Spleen (tissue), 11 donors: ENCODE results near the gene EXD3. TPM values are rescaled to one million over a fixed set of nuclear protein-coding genes. Genes with fewer than 3 reads are reported as not detected.
"Not testable (repeated sequence)": the region's sequence is repeated elsewhere in the genome, so short reads cannot be mapped to it uniquely, and the experiment has no call there.

ENCODE experiments used
- DNase-seq: peaks from one replicate; pipeline ENCODE4 v3.0.0-alpha.2; 2020
- H3K27ac ChIP-seq, 8 donors: fragments of 200-600 bp; sonication (generic) in 7 of 8; 1 replicate in 4 of 8; 2 replicates in 4 of 8; pipeline versions ENCODE4 v1.5.0 to v1.8.0; 2016 to 2021; ENCODE audit warnings: inconsistent platforms in 4 of 8, mild to moderate bottlenecking in 4 of 8, moderate library complexity in 1 of 8
- H3K27me3 ChIP-seq, 7 donors: fragments of 200-600 bp; sonication (generic) in 6 of 7; replicated peaks in 1 of 7; 1 replicate in 4 of 7; 2 replicates in 3 of 7; pipeline versions ENCODE4 v1.5.0 to v1.8.0; 2016 to 2021; ENCODE audit warnings: inconsistent platforms in 3 of 7, mild to moderate bottlenecking in 1 of 7
- H3K36me3 ChIP-seq, 6 donors: fragments of 200-600 bp; sonication (generic) in 5 of 6; 1 replicate in 4 of 6; 2 replicates in 2 of 6; pipeline versions ENCODE4 v1.5.0 to v1.8.0; 2016 to 2021; ENCODE audit warnings: inconsistent platforms in 2 of 6
- H3K4me1 ChIP-seq, 6 donors: fragments of 200-600 bp; sonication (generic) in 5 of 6; 1 replicate in 3 of 6; 2 replicates in 3 of 6; pipeline versions ENCODE4 v1.5.0 to v1.8.0; 2016 to 2021; ENCODE audit warnings: inconsistent platforms in 3 of 6
- H3K4me3 ChIP-seq, 8 donors: fragments of 200-600 bp; sonication (generic) in 7 of 8; 1 replicate in 4 of 8; 2 replicates in 4 of 8; pipeline versions ENCODE4 v1.5.0 to v1.8.0; 2016 to 2021; ENCODE audit warnings: inconsistent platforms in 4 of 8, mild to moderate bottlenecking in 4 of 8, moderate library complexity in 2 of 8
- H3K9me3 ChIP-seq, 8 donors: fragments of 200-600 bp; sonication (generic) in 7 of 8; 1 replicate in 4 of 8; 2 replicates in 4 of 8; pipeline versions ENCODE4 v1.5.0 to v1.8.0; 2016 to 2021; ENCODE audit warnings: inconsistent platforms in 4 of 8
- CTCF ChIP-seq, 11 experiments: fragments of 200-600 bp in 7 of 11; fragments of 450-650 bp in 4 of 11; sonication (generic) in 4 of 11; IDR thresholded peaks in 8 of 11; conservative IDR thresholded peaks in 3 of 11; 1 replicate in 7 of 11; 2 replicates in 4 of 11; pipeline versions ENCODE4 v1.4.0 to v1.8.0; 2016 to 2021; ENCODE audit warnings: antibody characterized with exemption in 11 of 11, inconsistent platforms in 4 of 11, mild to moderate bottlenecking in 1 of 11
- POLR2A ChIP-seq, 3 donors: fragments of 450-650 bp; IDR thresholded peaks; one replicate each; pipeline ENCODE4 v1.5.1; 2017; ENCODE audit warnings: antibody characterized with exemption in 3 of 3, mild to moderate bottlenecking in 1 of 3
- POLR2AphosphoS5 ChIP-seq, 3 donors: sonication (generic); formaldehyde crosslinking; IDR thresholded peaks; one replicate each; pipeline ENCODE4 v1.5.1; 2017; ENCODE audit warnings: antibody characterized with exemption in 3 of 3
- WGBS, 5 donors: extraction: QIAGEN DNeasy Blood & Tissue Kit in 3 of 5; methylation state at CpG; one replicate each; pipeline versions ENCODE4 v1.1.5 to v1.1.7; 2013 to 2018; 5-methylcytosine and 5-hydroxymethylcytosine counted together
- intact Hi-C: fragments of 100-400 bp; cut with DNase I; formaldehyde crosslinking; loops from one replicate; pipeline ENCODE4 v1.15.0; 2023; ENCODE audit warnings: low total_unique reads
- polyA plus RNA-seq, 3 donors: library from polyadenylated mRNA; stranded (reverse); fragments of 200-250 nt; gene quantifications; one replicate each; pipeline ENCODE4 v1.2.1, GENCODE V29; 2013
- total RNA-seq, 7 donors: library from RNA; depleted of rRNA in 3 of 7; stranded (reverse); fragments of >200 nt in 3 of 7; fragmentation: NEBNext Ultra II Directional in 4 of 7; extraction: Animal tissue kit (Norgen Biotek cat#: 25700) in 4 of 7; gene quantifications; one replicate each; pipeline versions ENCODE4 v1.1.0 to v1.2.1, GENCODE V29; 2016 to 2021
- donor health status: healthy with polysubstance abuse.
- donor health status: DM: no; HTN: no; CAD: no; lungs with moderate emphysema.
- donor health status: DM: no; HTN: no; CAD: no.
- donor health status: Bipolar disorder and iron deficiency.
- donor health status: healthy.
- donor health status: DM: no; HTN: no; CAD: no.
- donor health status: DM: yes; HTN: yes; CAD: no.

Gene EXD3
- total and polyA plus RNA-seq, 10 donors, result 14.5 to 62.3 (median 36.3) TPM

GRCh38 chr9:137381501-137382443, 41.2 kb downstream of the EXD3 start:
- Histone ChIP-seq H3K4me1 (peaks cover 0 to 25% (median 6%) of the 10 kb centered on the region in 6 donors), H3K36me3 (peaks cover 0 to 12% (median 0%) of the 10 kb centered on the region in 6 donors), H3K4me3 (no peak overlapping the region), H3K27ac (peak overlapping the region in 3 of 8 donors; percentile 22 to 48 (median 39)), H3K9me3 (no peaks in the 10 kb centered on the region), H3K27me3 (no peaks in the 10 kb centered on the region)
- intact Hi-C loops, result no loop called here
- 88 to 95% (median 91%) methylated on average over 46 to 53 of the region's 53 CpGs for WGBS, 5 donors
- TF ChIP-seq POLR2A (IDR thresholded peaks at IDR 0.05) (no peak), CTCF (IDR thresholded peaks at IDR 0.05 in 8 of 11, conservative IDR thresholded peaks at IDR 0.05 in 3 of 11) (no peak), POLR2AphosphoS5 (IDR thresholded peaks at IDR 0.05) (no peak)
- peak; percentile 59 for DNase-seq

DNA sequence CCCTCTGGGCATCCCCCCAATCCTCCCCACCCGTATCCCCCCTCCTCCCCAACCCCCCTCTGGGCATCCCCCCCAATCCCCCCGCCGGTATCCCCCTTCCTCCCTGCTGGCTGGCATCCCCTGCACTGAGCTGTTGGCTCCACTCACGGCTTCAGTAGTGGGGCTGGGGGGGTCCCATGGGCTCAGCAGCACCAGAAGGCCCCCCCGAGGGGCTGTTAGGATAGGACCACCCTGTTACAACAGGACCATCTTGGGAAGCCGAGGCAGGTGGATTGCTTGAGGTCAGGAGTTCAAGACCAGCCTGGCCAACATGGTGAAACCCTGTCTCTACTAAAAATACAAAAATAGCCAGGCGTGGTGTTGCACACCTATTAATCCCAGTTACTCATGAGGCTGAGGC, 42.4 kb downstream of the EXD3 start:
- DNase-seq, result peak; percentile 42
- no peak for TF ChIP-seq POLR2A (IDR thresholded peaks at IDR 0.05)
- no peak for TF ChIP-seq CTCF (IDR thresholded peaks at IDR 0.05 in 8 of 11, conservative IDR thresholded peaks at IDR 0.05 in 3 of 11)
- no peak for TF ChIP-seq POLR2AphosphoS5 (IDR thresholded peaks at IDR 0.05)

DNA sequence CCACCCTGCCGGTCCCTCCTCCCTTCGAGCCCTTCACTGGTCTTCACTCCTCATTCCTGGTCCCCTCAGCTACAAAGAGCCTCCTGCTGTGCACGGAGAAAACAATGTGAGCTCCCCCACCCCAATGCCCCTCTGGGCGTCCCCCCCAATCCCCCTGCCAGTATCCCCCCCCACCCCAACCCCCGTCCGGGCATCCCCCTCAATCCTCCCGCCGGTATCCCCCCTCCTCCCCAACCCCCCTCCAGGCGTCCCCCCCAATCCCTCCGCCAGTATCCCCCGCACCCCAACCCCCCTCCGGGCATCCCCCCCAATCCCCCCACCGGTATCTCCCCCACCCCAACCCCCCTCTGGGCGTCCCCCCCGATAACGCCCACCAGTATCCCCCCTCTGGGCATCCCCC, 42.8 kb downstream of the EXD3 start:
- H3K27ac ChIP-seq, result no peak overlapping the region
- 84 to 94% (median 88%) methylated on average over 6 to 10 of the region's 16 CpGs for WGBS, 5 donors
- DNase-seq, result no peak
- H3K4me1 ChIP-seq, result peaks cover 0 to 18% (median 6%) of the 10 kb centered on the region in 6 donors
- no peaks in the 10 kb centered on the region for H3K27me3 ChIP-seq
- no peak overlapping the region for H3K4me3 ChIP-seq
- no peak for TF ChIP-seq POLR2AphosphoS5 (IDR thresholded peaks at IDR 0.05)
- no peak for TF ChIP-seq CTCF (IDR thresholded peaks at IDR 0.05 in 8 of 11, conservative IDR thresholded peaks at IDR 0.05 in 3 of 11)
- no peak for TF ChIP-seq POLR2A (IDR thresholded peaks at IDR 0.05)
- intact Hi-C loops, result no loop called here
- H3K36me3 ChIP-seq, result peaks cover 0 to 8% (median 0%) of the 10 kb centered on the region in 6 donors
- peaks cover 0 to 8% (median 0%) of the 10 kb centered on the region in 8 donors for H3K9me3 ChIP-seq

More for the DNA sequence above, 42.4 kb downstream of the EXD3 start:
- WGBS, 5 donors, result 73 to 100% (median 88%) methylated on average over 4 to 7 of the region's 7 CpGs
- Histone ChIP-seq H3K27ac (no peak overlapping the region), H3K27me3 (no peaks in the 10 kb centered on the region), H3K4me1 (peaks cover 0 to 18% (median 6%) of the 10 kb centered on the region in 6 donors), H3K4me3 (no peak overlapping the region), H3K36me3 (peaks cover 0 to 12% (median 0%) of the 10 kb centered on the region in 6 donors), H3K9me3 (peaks cover 0 to 4% (median 0%) of the 10 kb centered on the region in 8 donors)
- intact Hi-C loops, result no loop called here

GRCh38 chr9:137379761-137380161, 43.2 kb downstream of the EXD3 start:
- Histone ChIP-seq H3K27me3 (no peaks in the 10 kb centered on the region), H3K4me1 (peaks cover 0 to 18% (median 6%) of the 10 kb centered on the region in 6 donors), H3K27ac (no peak overlapping the region), H3K36me3 (peaks cover 0 to 4% (median 0%) of the 10 kb centered on the region in 6 donors), H3K4me3 (no peak overlapping the region), H3K9me3 (peaks cover 0 to 8% (median 0%) of the 10 kb centered on the region in 8 donors)
- peak in 1 of 3 donors; percentile 22 for TF ChIP-seq POLR2AphosphoS5 (IDR thresholded peaks at IDR 0.05)
- TF ChIP-seq CTCF (IDR thresholded peaks at IDR 0.05 in 8 of 11, conservative IDR thresholded peaks at IDR 0.05 in 3 of 11), result no peak
- TF ChIP-seq POLR2A (IDR thresholded peaks at IDR 0.05), result no peak
- whole genome bisulfite sequencing, 5 donors, result 85 to 98% (median 94%) methylated on average over 12 of the region's 12 CpGs
- intact Hi-C loops, result no loop called here
- peak; percentile 54 for DNase-seq

- H3K4me3 ChIP-seq, intact Hi-C loops, H3K27me3 ChIP-seq, H3K9me3 ChIP-seq, H3K27ac ChIP-seq: not testable (repeated sequence)
- peak; percentile 13 for DNase-seq
- WGBS, 5 donors, result 83 to 94% (median 90%) methylated on average over 27 to 37 of the region's 37 CpGs
- Histone ChIP-seq H3K36me3 (peaks cover 0 to 11% (median 0%) of the 10 kb centered on the region in 6 donors), H3K4me1 (peaks cover 0 to 18% (median 6%) of the 10 kb centered on the region in 6 donors)
Observed at GRCh38 chr9:137378688-137379410, 44.1 kb downstream of the EXD3 start.
